GM04503 (cell line): Measurements from ENCODE around the gene VENTX.
"Not testable (repeated sequence)": the region's sequence is repeated elsewhere in the genome, so short reads cannot be mapped to it uniquely, and the experiment has no call there.

Experiments used
- DNase-seq: peaks from one replicate; pipeline ENCODE4 v3.0.0-alpha.2; 2012; ENCODE audit warnings: low read depth

The VENTX gene

GRCh38 chr10:133214468-133215410 lies 22.9 kb upstream of the VENTX start:
- DNase-seq, result no peak

DNA sequence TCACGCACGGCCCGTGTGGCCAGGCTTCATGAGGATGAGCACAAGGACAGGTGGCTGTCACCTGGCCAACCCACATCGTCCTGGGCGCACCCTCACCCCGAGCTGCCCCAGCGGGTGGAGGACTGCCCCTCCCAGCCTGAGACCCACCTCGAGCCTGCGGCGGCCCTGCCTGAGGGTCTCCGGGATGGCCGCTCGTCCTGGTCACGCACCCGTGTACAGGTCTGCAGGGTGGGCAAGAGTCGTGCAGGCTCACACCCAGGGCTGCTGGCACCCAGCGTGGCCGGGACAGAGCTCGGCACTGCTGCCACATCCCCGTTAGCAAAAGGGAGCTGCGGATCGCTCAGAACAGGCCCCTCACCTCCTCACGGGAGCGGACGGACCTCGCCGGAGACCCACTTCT lies 22.1 kb upstream of the VENTX start:
- DNase-seq, result no peak

DNA sequence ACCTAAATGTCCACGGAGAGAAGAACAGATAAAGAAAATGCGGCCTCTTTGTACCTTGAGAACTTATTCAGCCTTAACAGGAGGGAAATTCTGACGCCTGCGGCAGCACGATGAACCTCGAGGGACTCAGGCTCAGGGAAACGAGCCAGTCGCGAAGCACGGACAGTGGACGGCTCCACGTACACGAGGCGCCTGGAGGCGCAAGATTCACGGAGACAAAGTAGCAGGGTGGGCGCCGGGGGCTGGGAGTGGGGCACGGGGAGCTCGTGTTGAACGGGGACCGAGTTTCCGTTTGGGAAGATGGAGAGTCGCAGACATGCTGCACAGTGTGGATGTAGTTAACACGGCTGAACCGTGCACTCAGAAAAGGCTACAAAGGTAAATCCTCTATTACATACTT lies 20.9 kb upstream of the VENTX start:
- DNase-seq, result no peak

- DNase-seq, result no peak
These were observed 19.7 kb upstream of the VENTX start for GRCh38 chr10:133217800-133218589.

DNA sequence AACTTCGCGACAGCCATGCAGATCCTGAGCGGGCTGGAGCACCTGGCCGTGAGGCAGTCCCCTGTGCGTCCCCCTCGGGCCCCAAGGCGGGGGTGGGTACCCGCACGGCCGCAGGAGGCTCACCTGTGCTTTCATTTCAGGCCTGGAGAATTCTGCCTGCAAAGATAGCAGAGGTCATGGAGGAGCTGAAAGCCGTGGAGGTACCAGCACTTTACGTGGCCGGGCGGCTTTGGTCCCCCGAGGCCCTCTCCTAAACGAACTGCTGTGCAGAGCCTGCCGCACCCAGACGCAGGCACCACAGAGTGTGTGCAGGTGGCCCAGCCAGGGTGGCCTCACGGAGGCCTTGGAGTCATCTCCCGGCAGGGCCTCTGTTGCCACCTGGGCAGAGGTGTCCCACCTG lies 18.8 kb upstream of the VENTX start:
- no peak for DNase-seq

DNA sequence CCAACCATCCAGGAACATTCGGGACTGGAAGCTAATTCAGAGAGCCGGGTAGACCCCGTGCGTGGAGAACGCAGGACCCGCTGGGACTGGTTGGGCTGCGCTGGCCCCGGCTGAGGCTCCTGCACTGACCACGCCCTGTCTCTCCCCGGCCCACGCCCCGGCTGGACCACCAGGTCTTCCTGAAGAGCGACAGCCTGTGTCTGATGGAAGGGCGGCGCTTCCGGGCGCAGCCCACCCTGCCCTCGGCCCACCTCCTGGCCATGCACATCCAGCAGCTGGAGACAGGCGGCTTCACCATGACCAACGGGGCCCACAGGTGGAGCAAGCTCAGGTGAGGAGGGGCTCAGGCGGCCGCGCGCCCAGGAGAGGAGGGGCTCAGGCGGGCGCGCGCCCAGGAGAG lies 17.9 kb upstream of the VENTX start:
- DNase-seq, result no peak

DNA sequence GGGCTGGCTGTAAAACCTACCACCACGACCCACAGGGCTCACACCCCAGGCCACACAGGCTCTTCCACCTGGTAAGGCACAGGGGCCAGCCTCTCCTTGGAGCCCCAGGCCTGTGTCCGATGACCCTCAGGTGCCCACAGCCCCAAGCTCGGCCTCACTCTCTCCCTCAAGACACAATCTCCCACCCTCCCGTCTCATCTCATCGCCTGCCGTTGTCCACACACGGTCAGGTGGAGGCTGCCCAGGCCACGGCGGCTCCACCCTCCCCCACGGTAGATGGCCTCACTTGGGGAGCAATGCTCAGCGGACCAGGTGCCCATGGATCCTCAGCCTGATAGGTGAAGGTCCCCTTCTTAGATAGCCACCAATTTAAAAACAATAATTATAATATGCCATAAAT lies 16.3 kb upstream of the VENTX start:
- DNase-seq, result no peak

DNA sequence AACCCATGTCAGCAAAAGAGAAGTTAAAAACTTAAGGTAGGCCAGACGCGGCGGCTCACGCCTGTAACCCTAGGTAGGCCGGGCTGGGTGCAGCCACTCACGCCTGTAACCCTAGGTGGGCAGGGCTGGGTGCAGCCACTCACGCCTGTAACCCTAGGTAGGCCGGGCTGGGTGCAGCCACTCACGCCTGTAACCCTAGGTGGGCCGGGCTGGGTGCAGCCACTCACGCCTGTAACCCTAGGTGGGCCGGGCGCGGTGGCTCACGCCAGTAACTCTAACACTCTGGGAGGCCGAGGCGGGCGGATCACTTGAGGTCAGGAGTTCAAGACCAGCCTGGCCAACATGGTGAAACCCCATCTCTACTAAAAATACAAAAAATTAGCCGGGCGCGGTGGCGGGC lies 15.9 kb upstream of the VENTX start:
- not testable (repeated sequence) for DNase-seq

GRCh38 chr10:133224076-133224475 lies 13.6 kb upstream of the VENTX start:
- DNase-seq, result no peak

DNA sequence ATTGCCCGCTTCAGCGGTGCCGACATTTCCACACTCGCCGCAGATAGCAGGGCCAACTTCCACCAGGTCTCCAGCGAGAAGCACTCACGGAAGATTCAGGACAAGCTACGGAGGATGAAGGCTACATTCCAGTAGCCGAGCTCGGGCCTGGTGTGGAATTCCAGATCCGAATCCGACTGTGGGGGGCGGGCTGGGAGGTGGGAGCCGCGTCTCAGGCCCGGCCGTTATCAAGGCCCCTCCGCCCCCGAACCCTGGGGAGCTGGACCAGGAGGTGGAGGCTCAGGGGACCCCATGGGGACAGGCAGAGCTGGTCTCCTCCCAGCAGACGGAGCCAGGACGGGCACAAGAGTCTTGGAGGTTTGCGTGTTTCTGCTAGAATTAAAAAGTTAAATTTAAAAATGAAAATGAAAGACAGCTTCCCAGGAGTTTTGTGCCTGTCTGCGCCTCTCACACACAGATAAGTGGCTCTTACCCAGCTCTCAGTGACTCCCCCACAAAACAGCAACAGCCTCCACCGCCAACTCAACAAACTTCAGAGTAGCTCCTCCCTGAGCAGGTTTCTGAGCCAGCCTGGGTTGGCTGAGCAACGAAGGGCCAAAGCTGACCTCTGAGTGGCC lies 12.8 kb upstream of the VENTX start:
- DNase-seq, result no peak

DNA sequence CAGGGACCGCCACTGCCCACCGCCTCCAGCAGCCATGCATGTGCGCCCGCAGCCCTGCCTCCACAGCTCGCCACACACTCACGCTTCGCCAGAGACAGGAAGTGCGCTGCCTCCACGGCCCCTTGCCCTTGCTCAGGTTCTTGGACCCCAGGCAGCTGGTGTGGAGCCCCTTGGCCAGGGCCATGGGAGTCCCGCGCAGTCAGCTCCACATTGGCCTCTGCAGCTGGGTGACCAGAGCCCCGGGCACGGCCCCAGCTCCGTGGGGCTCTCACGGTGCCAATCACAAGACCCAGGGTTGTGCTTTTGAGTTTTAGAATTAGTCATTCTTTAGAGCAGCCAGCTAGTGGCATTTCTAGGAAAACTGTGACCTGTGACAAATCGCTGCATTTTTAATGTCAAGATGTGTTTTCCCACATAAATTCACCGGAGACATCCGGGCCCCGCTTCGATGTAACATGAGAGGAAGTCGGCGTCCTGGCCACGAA lies 11.9 kb upstream of the VENTX start:
- DNase-seq, result no peak

DNA sequence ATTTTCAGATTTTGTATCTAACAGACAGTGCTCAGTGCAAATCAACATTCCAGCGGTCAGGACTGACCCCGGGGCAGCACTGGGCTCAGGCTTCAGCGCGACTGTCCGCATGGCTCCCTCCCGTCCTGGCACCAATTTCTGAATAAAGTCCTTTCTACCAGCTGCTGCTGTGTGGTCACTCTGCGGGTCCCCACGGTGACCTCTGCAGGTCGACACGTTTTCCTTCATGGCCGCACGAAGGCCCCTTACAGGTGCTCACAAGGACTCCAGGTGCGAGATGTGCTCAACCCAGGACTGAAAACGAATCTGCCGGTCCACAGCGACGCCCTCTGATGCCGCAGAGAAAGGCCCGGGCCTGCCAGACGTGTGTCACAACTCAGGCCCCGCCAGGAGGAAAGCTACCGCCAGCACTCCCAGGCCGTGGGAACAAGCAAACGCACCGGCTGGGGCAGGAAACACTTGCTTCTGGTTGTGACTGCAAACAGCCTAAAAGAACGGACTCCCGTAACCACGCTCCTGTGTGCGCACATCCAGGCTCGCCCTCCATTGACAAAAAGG lies 11.3 kb upstream of the VENTX start:
- DNase-seq, result no peak

DNA sequence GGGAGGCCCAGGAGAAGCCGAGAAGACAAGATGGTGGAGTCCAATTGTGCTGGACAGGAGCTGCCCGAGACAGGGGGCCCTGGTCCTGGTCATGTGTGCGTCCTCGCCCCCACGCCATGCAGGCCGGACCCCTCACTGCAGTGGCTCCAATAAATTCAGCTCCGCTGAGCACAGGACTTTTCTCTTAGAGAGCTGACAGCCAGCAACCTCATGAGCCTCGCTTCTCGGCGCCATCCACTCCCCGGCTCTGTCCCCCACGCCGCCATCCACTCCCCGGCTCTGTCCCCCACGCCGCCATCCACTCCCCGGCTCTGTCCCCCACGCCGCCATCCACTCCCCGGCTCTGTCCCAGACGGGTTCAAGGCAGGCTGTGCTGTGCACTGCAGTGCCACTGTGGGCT lies 10.4 kb upstream of the VENTX start:
- DNase-seq, result no peak

DNA sequence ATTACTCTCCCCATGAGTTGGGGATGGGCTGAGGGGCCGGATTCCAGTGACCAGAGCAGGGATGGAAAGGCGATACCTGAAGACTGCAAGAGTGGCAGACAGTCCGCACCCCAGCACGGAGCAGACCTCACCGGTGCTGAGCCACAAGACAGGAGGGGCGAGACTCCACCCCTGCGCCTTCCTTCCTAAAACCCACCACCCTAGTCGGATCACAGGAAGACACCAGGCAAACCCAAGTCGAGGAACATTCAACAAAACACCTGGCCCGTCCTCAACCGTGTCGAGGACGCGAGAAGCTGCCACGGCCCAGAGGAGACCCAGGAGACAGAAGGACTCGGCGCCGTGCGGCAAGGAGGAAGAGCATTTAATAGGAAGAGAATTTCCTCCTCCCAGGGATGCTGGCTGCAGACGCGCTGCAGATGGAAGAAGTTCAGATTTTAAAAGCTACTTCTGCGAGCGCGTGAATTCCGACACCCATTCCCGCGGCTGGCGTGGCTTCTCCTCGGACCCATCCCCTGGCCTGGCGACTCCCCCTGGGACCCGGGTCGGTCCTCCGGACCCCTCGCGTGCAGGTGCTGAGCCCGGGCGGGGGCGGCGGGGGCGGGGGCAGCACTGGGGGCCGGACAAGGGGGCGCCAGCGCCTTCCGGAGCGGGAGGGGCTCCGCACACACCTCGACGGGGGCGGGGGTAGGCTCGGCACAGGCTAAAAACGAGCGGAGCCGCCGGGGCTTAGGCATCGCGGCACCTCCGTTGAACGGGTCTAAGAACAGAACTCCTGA lies 8.2 kb upstream of the VENTX start:
- no peak for DNase-seq

GRCh38 chr10:133230044-133230361 lies 7.7 kb upstream of the VENTX start, which contains the start of gene UTF1:
TSS of gene UTF1 (plus strand) at chr10:133230217. CDS start at chr10:133230289, 72 bp downstream.
- no peak for DNase-seq

- no peak for DNase-seq
These were observed 7.1 kb upstream of the VENTX start for GRCh38 chr10:133230387-133231195.

- DNase-seq, result no peak
These were observed 6.3 kb upstream of the VENTX start for GRCh38 chr10:133231244-133231945.

GRCh38 chr10:133231946-133232574 lies 5.6 kb upstream of the VENTX start:
- DNase-seq, result no peak

- not testable (repeated sequence) for DNase-seq
These were observed 2.9 kb upstream of the VENTX start for GRCh38 chr10:133234796-133235195.
